HepG2 (cell line): ENCODE results near the gene MAP2K1.
"Not testable (repeated sequence)": the region's sequence is repeated elsewhere in the genome, so short reads cannot be mapped to it uniquely, and the experiment has no call there.

Source experiments
- ATF2 ChIP-seq: sonication (generic); formaldehyde crosslinking; IDR thresholded peaks from 2 replicates; pipeline ENCODE4 v1.4.0; 2020; ENCODE audit warnings: missing genetic modification reagents
- CHD4 ChIP-seq: fragments of 200-600 bp; sonication (generic); IDR thresholded peaks from 2 replicates; pipeline ENCODE4 v1.7.0; 2017; ENCODE audit warnings: mild to moderate bottlenecking, low read length, borderline replicate concordance
- KLF16 ChIP-seq, 2 experiments: sonication (generic) in 1 of 2; formaldehyde crosslinking in 1 of 2; IDR thresholded peaks; 2 replicates each; pipeline versions ENCODE4 v1.6.1 to v1.8.0; 2016 to 2023; ENCODE audit warnings: missing genetic modification reagents in 2 of 2, missing compliant biosample characterization in 1 of 2
- MNT ChIP-seq: fragments of 450-650 bp; IDR thresholded peaks from 2 replicates; pipeline ENCODE4 v1.6.1; 2016
- SMAD3 ChIP-seq: sonication (generic); formaldehyde crosslinking; IDR thresholded peaks from 2 replicates; pipeline ENCODE4 v1.4.0; 2020; ENCODE audit warnings: missing genetic modification reagents
- THAP8 ChIP-seq: sonication (generic); formaldehyde crosslinking; IDR thresholded peaks from 2 replicates; pipeline ENCODE4 v1.5.1; 2020; ENCODE audit warnings: missing genetic modification reagents, mild to moderate bottlenecking, borderline replicate concordance
- THRA ChIP-seq: sonication (generic); formaldehyde crosslinking; IDR thresholded peaks from 2 replicates; pipeline ENCODE4 v1.4.0; 2020; ENCODE audit warnings: missing genetic modification reagents, borderline replicate concordance
- ZNF547 ChIP-seq: sonication (generic); formaldehyde crosslinking; IDR thresholded peaks from 2 replicates; pipeline ENCODE4 v1.5.1; 2020; ENCODE audit warnings: mild to moderate bottlenecking, missing genetic modification reagents
- ZNF615 ChIP-seq: sonication (generic); formaldehyde crosslinking; IDR thresholded peaks from 2 replicates; pipeline ENCODE4 v1.5.0; 2020; ENCODE audit warnings: mild to moderate bottlenecking, missing genetic modification reagents, borderline replicate concordance

- TF ChIP-seq ZNF547; KLF16 (CRISPR knock-in tag; IDR thresholded peaks at IDR 0.05); THAP8 (CRISPR knock-in tag); CHD4; THRA (CRISPR knock-in tag); MNT; ATF2; ZNF615 (CRISPR knock-in tag); SMAD3 (CRISPR knock-in tag): not testable (repeated sequence)
Measured at GRCh38 chr15:66503041-66503648, 116.4 kb downstream of the MAP2K1 start.
